ENCODE data around the gene PPP3R1. TPM values are rescaled to one million over a fixed set of nuclear protein-coding genes. Genes with fewer than 3 reads are reported as not detected.

PPP3R1 gene
- total RNA-seq, 1 donor from 2014 or later = 74.9 TPM

DNA sequence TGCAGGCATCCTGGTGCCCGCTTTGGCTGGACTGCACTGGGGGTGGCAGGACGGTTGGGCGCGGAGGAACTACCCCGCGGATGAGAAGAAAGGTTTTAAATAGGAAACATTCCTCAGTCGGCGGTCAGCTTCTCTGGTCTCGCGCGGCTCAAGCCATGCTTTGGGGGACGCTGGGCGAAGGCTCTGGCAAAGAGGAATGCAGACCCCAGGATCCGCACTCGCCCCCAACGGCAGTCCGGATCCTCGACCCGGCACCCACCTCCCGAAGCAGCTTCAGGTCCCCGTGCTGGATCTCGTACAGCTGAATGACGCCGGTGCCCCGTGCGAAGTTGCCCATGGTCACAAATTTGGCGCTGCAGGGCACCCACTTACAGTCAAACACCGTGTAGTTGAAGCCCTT, 95.3 kb downstream of the PPP3R1 start:
- intact Hi-C loops (cut with micrococcal nuclease) = loop anchor here (1.0 to 5.0 kb wide), 6 partner anchors 35 to 760 kb away; partner anchors contain the start of genes APLF, C1D, ETAA1 and FBXO48

DNA sequence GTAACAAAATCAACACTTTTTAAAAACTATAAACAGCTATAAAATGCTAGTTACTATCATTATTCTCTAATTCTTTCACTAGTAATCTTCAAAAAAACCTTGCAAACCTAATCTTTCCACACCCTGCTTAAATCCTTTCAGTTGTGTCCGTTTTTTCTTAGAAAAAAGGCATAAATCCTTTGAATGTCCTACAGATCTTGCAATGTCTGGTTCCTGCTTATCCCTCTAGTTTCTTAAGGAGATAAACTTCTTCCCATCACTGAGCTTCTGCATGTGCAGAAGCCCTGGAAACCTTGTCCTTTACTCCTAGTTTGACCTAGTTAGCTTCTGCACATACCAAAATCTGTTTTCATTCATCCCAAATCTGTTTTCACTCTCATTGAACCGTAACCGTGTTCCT, 95.9 kb downstream of the PPP3R1 start:
- intact Hi-C loops (cut with micrococcal nuclease) = loop anchor here (5.0 kb wide), 2 partner anchors 34 to 46 kb away; no protein-coding TSS in a partner anchor

DNA sequence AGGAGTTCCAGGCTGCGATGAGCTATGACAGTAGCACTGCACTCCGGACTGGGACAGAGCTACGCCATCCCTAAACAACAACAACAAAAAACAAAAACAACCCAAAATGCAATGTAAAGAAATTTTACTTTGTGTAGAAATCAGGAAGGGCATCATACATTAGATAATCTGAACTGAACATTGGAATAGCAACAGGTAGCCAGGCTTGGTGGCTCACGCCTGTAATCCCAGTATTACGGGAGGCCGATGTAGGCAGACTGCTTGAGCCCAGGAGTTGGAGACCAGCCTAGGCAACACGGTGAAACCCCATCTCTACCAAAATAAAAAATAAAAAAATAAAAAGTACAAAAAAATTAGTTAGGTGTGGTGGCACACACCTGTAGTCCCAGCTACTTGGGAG, 96.7 kb downstream of the PPP3R1 start:
- intact Hi-C loops (cut with micrococcal nuclease) = loop anchor here (5.0 kb wide), 2 partner anchors 33 to 47 kb away; no protein-coding TSS in a partner anchor

DNA sequence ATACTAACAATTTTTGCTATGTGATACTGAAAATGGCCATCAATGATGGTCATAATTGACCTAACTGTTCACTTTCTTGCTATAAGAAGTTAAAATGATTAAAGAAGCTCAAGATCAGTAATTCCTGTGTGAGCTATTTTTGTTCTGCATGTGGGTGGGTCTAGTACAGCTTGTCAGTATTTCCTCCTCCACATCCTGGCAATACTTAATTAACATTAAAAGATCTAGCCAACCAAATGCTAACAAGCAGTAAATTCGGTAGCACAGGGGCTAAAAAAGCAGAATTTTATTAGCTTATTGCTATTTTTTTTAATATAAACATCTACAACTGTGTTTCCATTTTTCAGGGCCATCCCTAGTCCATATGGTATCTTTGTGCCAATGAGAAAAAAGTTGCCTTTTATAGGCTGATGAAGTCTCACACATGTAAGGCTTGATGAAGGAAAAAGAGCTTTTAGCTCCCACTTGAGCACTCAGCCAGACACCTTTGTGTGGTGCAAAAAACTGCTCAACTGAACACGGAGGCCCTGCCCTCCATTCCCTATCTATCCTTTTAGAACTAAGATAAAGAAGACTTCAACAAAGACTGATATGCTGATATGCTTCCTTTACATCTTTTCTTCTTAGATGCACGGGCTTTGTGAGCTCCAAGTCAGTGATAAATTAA, 99.5 kb downstream of the PPP3R1 start:
- intact Hi-C loops (cut with micrococcal nuclease) = no loop called here

DNA sequence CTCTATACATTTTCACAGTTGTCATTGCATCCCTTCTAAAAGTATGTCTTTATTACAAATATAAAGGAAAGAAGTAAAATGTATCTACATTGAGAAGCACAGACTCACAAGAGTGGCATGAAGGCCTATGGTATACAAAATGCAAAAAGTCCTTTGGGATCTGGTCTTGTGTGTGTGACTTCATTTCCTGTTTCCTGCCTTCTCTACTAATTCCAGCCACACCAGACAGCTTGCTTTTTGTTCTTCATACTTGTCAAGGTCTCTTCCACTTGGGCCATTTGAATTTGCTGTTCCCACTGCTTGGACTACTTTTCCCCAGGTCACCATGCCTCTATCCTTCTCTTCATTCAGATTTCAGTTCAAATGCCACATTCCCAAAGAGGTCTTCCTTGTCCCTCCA, 101.3 kb downstream of the PPP3R1 start:
- intact Hi-C loops (cut with micrococcal nuclease) = no loop called here

DNA sequence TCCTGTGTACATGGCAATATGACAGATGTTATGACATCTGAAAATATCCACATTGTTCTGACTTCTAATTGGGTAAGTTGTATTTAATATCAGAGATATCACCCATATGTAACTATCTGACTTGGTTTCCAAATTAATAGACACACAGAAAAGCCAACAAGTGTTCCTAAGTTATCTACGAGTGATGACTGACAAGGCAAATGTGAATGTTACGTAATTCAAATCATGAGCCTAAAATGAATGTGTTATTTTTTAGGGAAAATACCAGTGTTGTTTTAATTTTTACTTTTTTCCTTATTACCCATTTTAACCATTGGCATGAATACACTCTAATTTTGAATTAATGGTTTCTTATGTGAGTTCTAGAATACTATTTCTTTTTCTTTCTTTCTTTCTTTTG, 110.5 kb downstream of the PPP3R1 start:
- intact Hi-C loops (cut with micrococcal nuclease) = no loop called here

DNA sequence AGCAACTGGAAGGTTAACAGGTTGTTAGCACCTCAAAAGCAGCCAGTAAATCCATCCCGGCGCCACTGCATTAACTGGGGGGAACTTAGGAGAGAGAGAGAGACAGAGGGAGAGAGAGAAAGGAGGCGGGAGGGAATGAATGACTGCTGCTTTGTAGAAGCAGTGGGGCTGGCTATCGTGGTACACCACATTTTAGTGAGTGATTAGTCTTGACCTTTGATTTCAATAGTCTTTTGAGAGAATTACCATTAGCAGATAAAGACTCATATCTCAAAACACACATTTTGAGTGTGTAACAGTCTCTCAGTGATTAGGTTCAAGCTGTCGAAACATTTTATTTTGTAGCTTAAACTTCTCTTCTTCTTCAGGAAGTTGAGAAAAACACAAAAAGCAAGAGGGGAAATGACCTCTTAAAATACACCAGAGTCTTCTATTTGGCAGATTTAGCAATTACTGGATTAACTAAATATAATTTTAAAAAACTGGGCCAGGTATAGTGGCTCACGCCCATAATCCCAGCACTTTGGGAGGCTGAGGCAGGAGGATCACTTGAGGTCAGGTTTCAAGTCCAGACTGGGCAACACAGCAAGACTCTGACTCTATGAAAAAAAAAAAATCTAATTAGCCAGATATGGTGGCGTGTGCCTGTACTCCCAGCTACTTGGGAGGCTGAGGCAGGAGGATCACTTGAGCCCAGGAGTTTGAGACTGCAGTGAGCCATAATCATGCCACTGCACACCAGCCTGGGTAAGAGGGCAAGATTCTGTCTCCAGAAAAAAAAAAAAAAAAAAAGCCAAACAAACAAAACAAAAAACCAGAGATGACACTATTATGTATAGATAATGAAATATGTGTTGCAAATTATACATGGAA, 116.6 kb downstream of the PPP3R1 start:
- intact Hi-C loops (cut with micrococcal nuclease) = no loop called here

DNA sequence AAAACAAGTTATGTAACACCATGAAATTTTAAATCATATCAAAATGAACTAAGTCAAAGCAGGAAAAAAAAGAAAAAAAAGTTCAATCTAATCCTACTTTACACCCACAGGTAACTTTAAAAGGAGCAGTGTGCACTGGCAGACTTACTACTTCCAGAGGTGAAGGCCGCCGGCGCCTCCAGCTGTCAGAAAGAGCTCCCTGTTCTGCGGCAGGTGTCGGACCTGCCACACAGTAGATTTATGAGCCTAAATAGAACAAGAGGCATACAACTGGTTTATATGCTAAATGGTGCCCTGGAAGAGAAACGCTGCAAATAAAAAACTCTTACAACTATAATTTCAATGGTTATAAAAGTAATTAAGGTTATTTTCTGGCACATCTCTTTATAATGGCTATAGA, 117.8 kb downstream of the PPP3R1 start:
- intact Hi-C loops (cut with micrococcal nuclease) = no loop called here

DNA sequence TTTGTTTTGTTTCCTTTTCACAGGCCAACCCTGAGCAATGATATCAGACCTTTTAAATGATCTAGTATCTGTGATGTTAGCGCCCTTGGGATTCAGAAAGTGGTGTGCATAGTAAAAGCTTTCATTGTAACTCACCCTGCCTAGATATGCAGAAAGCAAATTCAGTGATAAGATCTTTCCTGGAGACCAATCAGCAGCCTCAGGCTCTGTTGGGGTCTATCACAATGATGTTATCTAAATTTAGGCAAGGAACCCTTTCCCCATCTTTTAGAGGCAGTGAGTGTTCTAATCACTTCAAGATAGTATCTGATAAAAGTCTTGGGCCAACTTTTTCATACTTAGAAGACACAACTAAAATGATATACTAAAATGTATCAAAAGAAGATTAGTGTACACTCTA, 118.2 kb downstream of the PPP3R1 start:
- intact Hi-C loops (cut with micrococcal nuclease) = no loop called here

Other genes with a start within 250 kb of the PPP3R1 start
- 24.1 and 27.0 TPM in 2 replicates for gene C1D, start 189.5 kb downstream of the PPP3R1 start, total RNA-seq
- gene PNO1, start 94.6 kb downstream of the PPP3R1 start, total RNA-seq = 16.1 and 18.4 TPM in 2 replicates
- gene CNRIP1, start 67.4 kb upstream of the PPP3R1 start, total RNA-seq = not detected in 2 replicates
- gene PLEK, start 112.8 kb upstream of the PPP3R1 start, total RNA-seq = 0.86 and 1.1 TPM in 2 replicates
- gene FBXO48, start 214.8 kb upstream of the PPP3R1 start, total RNA-seq = 1.9 and 2.2 TPM in 2 replicates
- 2.6 and 2.9 TPM in 2 replicates for gene APLF, start 215.1 kb upstream of the PPP3R1 start, total RNA-seq

Measured in T-helper 2 cell treated with Interferon-gamma antibody and Interleukin-4, amounts not matched to agents 100 ng/mL and 5 ng/mL, for 36 hours (primary cell).